ENCODE data around the gene TCTN1.
"Not testable (repeated sequence)": the region's sequence is repeated elsewhere in the genome, so short reads cannot be mapped to it uniquely, and the experiment has no call there.

TCTN1 gene

GRCh38 chr12:110613771-110614684 is at the start of gene TCTN1:
Gene TCTN1, plus strand, starts transcription at chr12:110614129. Its CDS starts 54 bp downstream, at chr12:110614183.
- TF ChIP-seq, protein P1, sequence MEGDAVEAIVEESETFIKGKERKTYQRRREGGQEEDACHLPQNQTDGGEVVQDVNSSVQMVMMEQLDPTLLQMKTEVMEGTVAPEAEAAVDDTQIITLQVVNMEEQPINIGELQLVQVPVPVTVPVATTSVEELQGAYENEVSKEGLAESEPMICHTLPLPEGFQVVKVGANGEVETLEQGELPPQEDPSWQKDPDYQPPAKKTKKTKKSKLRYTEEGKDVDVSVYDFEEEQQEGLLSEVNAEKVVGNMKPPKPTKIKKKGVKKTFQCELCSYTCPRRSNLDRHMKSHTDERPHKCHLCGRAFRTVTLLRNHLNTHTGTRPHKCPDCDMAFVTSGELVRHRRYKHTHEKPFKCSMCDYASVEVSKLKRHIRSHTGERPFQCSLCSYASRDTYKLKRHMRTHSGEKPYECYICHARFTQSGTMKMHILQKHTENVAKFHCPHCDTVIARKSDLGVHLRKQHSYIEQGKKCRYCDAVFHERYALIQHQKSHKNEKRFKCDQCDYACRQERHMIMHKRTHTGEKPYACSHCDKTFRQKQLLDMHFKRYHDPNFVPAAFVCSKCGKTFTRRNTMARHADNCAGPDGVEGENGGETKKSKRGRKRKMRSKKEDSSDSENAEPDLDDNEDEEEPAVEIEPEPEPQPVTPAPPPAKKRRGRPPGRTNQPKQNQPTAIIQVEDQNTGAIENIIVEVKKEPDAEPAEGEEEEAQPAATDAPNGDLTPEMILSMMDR (IDR thresholded peaks at IDR 0.05; ENCODE audit: extremely low read depth, insufficient read depth, missing control alignments): no peak
- in situ Hi-C loops (cut with MboI; ENCODE audit: low pct_unique_long_range_greater_than_20kb, low sequenced_read_pairs, unreplicated experiment): loop anchor here (10.0 kb wide), 1 partner anchor 211 kb away; no protein-coding TSS in a partner anchor
- peak; percentile 94 for DNase-seq (ENCODE audit: low spot score)

- in situ Hi-C loops (cut with MboI; ENCODE audit: low pct_unique_long_range_greater_than_20kb, low sequenced_read_pairs, unreplicated experiment): no loop called here
- DNase-seq (ENCODE audit: low spot score): no peak
- TF ChIP-seq, protein P1 (IDR thresholded peaks at IDR 0.05; ENCODE audit: extremely low read depth, insufficient read depth, missing control alignments): no peak
Observed at GRCh38 chr12:110564471-110564991, 49.4 kb upstream of the TCTN1 start.

DNA sequence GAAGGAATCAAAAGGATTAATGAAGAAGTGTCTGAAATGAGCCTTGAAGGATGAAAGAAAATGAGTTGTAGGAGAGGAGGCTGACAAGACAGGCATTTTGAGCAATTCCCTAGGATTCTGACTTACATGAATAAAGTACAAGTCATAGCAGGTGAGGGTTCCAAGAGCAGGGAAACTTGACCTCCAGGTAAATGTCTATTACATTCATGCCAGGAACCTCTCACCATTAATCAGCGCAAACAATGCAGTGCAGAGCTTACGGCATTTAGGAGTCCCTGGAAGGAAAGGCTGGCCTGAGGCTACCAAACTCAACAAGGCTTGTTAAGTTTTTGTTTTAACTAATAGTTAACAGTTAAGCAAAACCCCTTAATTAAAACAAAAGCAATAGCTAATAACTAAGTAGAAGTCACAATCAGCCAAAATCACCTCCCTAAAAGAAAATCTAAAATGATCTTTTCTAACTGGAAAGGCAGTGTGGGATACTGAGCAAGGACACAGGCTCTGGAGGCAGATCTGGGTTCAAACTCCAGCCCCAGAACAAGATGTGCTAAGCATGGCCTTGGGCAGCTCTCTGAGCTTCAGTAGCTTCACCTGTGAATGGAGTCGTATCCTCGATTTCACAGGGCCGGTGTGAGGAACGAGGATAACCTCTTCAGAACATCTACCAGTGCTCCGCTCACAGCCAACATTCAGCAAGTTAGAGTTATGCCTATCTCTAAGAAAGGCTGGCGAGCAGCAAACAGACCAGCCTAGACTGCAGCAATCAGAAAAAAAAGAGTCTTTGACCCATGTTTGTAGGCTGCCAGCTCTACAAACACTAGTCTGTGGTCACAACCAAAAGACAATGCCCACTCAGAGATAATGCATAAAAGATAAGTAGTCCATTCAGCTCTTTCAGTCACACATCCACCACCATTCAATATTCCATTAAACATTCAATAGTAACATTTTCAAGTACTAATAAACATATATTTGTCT is 47.7 kb upstream of the TCTN1 start:
- in situ Hi-C loops (cut with MboI; ENCODE audit: low pct_unique_long_range_greater_than_20kb, low sequenced_read_pairs, unreplicated experiment): no loop called here
- DNase-seq (ENCODE audit: low spot score): no peak
- TF ChIP-seq, protein P1 (IDR thresholded peaks at IDR 0.05; ENCODE audit: extremely low read depth, insufficient read depth, missing control alignments): no peak

GRCh38 chr12:110566993-110567392 is 46.9 kb upstream of the TCTN1 start:
- no peak for DNase-seq (ENCODE audit: low spot score)
- in situ Hi-C loops (cut with MboI; ENCODE audit: low pct_unique_long_range_greater_than_20kb, low sequenced_read_pairs, unreplicated experiment): no loop called here
- TF ChIP-seq, protein P1 (IDR thresholded peaks at IDR 0.05; ENCODE audit: extremely low read depth, insufficient read depth, missing control alignments): no peak

DNA sequence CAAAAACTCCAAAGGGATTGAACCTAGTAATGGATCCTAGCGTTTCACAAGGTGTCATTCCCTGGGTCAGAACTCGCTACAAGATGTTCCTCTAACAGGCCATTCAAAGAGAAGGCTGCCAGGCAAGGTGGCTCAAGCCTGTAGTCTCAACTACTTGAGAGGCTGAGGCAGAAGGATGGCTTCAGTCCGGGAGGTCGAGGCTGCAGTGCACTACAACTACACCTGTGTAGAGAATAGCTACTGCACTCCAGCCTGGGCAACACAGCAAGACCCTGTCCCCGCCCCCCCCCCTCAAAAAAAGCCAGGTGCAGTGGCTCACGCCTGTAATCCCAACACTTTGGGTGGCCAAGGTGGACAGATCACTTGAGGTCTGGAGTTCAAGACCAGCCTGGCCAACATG is 45.2 kb upstream of the TCTN1 start:
- in situ Hi-C loops (cut with MboI; ENCODE audit: low pct_unique_long_range_greater_than_20kb, low sequenced_read_pairs, unreplicated experiment): no loop called here
- TF ChIP-seq, protein P1 (IDR thresholded peaks at IDR 0.05; ENCODE audit: extremely low read depth, insufficient read depth, missing control alignments): no peak
- no peak for DNase-seq (ENCODE audit: low spot score)

DNA sequence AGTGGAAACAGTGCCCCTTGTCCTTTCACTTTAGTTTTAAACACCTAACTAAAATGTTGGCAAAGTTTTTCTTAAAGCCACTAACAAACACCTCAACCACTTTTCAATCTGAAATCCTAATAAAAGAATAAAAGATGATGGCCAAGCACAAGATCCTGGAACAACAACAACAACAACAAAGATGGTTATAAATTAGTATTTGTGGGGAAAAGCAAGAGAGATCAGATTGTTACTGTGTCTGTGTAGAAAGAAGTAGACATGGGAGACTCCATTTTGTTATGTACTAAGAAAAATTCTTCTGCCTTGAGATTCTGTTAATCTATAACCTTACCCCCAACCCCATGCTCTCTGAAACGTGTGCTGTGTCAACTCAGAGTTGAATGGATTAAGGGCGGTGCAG is 44.1 kb upstream of the TCTN1 start:
- in situ Hi-C loops (cut with MboI; ENCODE audit: low pct_unique_long_range_greater_than_20kb, low sequenced_read_pairs, unreplicated experiment): not testable (repeated sequence)

GRCh38 chr12:110570798-110571197 is 43.1 kb upstream of the TCTN1 start:
- in situ Hi-C loops (cut with MboI; ENCODE audit: low pct_unique_long_range_greater_than_20kb, low sequenced_read_pairs, unreplicated experiment); DNase-seq (ENCODE audit: low spot score): not testable (repeated sequence)

More for the DNA sequence above, 44.1 kb upstream of the TCTN1 start:
- not testable (repeated sequence) for DNase-seq (ENCODE audit: low spot score)
